Gastrocnemius medialis (tissue), 4 donors: ENCODE measurements around the gene IL1B. TPM values are rescaled to one million over a fixed set of nuclear protein-coding genes. Genes with fewer than 3 reads are reported as not detected.
"Not testable (repeated sequence)": the region's sequence is repeated elsewhere in the genome, so short reads cannot be mapped to it uniquely, and the experiment has no call there.

Experiments used
- ATAC-seq, 2 donors: fragments of 150-250 bp; one replicate each; pipeline ENCODE4 v1.9.1; 2016
- DNase-seq, 2 donors: peaks; one replicate each; pipeline ENCODE4 v3.0.0-alpha.2; 2019
- H3K27ac ChIP-seq, 4 donors: fragments of 200-600 bp; sonication (generic); 1 replicate in 1 of 4; 2 replicates in 3 of 4; pipeline ENCODE4 v1.5.1; 2016 to 2018; ENCODE audit warnings: mild to moderate bottlenecking in 2 of 4, moderate library complexity in 1 of 4
- H3K27me3 ChIP-seq, 3 donors: fragments of 200-600 bp; sonication (generic) in 2 of 3; 1 replicate in 1 of 3; 2 replicates in 2 of 3; pipeline versions ENCODE4 v1.5.1 to v1.6.0; 2016 to 2019; ENCODE audit warnings: mild to moderate bottlenecking in 1 of 3, moderate library complexity in 1 of 3
- H3K36me3 ChIP-seq, 2 donors: fragments of 200-600 bp; sonication (generic) in 1 of 2; one replicate each; pipeline ENCODE4 v1.5.1; 2017 to 2018
- H3K4me1 ChIP-seq, 2 donors: fragments of 200-600 bp; sonication (generic) in 1 of 2; one replicate each; pipeline ENCODE4 v1.5.1; 2016 to 2017; ENCODE audit warnings: mild to moderate bottlenecking in 2 of 2
- H3K4me3 ChIP-seq, 4 donors: fragments of 200-600 bp; sonication (generic) in 3 of 4; 1 replicate in 1 of 4; 2 replicates in 3 of 4; pipeline ENCODE4 v1.5.1; 2016 to 2019; ENCODE audit warnings: mild to moderate bottlenecking in 2 of 4
- H3K9me3 ChIP-seq, 3 donors: fragments of 200-600 bp; sonication (generic) in 2 of 3; 1 replicate in 1 of 3; 2 replicates in 2 of 3; pipeline ENCODE4 v1.5.1; 2016 to 2019
- CTCF ChIP-seq, 5 experiments: fragments of 450-650 bp in 3 of 5; fragments of 200-600 bp in 2 of 5; sonication (generic) in 2 of 5; IDR thresholded peaks in 4 of 5; conservative IDR thresholded peaks in 1 of 5; 1 replicate in 4 of 5; 2 replicates in 1 of 5; pipeline ENCODE4 v1.5.1; 2016 to 2019; ENCODE audit warnings: antibody characterized with exemption in 5 of 5, mild to moderate bottlenecking in 3 of 5, moderate library complexity in 3 of 5
- POLR2A ChIP-seq, 2 donors: fragments of 450-650 bp; IDR thresholded peaks; one replicate each; pipeline ENCODE4 v1.6.1; 2017; ENCODE audit warnings: antibody characterized with exemption in 2 of 2, mild to moderate bottlenecking in 2 of 2, moderate library complexity in 2 of 2
- in situ Hi-C, 4 donors: fragments of 200-750 bp; cut with MboI; loops; one replicate each; pipeline versions ENCODE4 v1.15.0 to v1.8.0; 2017; ENCODE audit warnings: low sequenced_read_pairs in 4 of 4
- intact Hi-C: fragments of 100-400 bp; cut with DNase I; formaldehyde crosslinking; loops from one replicate; pipeline ENCODE4 v1.15.1; 2023; ENCODE audit warnings: low total_unique reads
- total RNA-seq, 4 donors: library from RNA; depleted of rRNA; stranded (reverse); fragments of >200 nt; gene quantifications; one replicate each; pipeline versions ENCODE4 v1.1.0 to v1.2.3, GENCODE V29; 2016

The IL1B gene
- total RNA-seq, 4 donors from 2014 or later: not detected

- in situ Hi-C loops: no loop called here
- DNase-seq (peak in 1 of 2 donors; percentile 18), ATAC-seq (peak; percentile 36 to 54)
- intact Hi-C loops: no loop called here
- no peak overlapping the region for H3K27ac ChIP-seq
- peaks cover 0 to 3% (median 0%) of the 10 kb centered on the region in 3 donors for H3K27me3 ChIP-seq
- TF ChIP-seq POLR2A (IDR thresholded peaks at IDR 0.05): no peak
- no peak for TF ChIP-seq CTCF (IDR thresholded peaks at IDR 0.05 in 4 of 5, conservative IDR thresholded peaks at IDR 0.05 in 1 of 5)
- H3K4me1 ChIP-seq: peaks cover 0 to 9% of the 10 kb centered on the region in 2 donors
- H3K4me3 ChIP-seq: no peak overlapping the region
- no peaks in the 10 kb centered on the region for H3K9me3 ChIP-seq
- H3K36me3 ChIP-seq: no peaks in the 10 kb centered on the region
Observed at GRCh38 chr2:112869258-112869842, 32.8 kb upstream of the IL1B start.

GRCh38 chr2:112867701-112868631, 31.4 kb upstream of the IL1B start:
- peaks cover 0 to 3% (median 0%) of the 10 kb centered on the region in 3 donors for H3K27me3 ChIP-seq
- H3K27ac ChIP-seq: no peak overlapping the region
- DNase-seq (no peak), ATAC-seq (no peak)
- H3K36me3 ChIP-seq: no peaks in the 10 kb centered on the region
- in situ Hi-C loops (no loop called here), intact Hi-C loops (no loop called here)
- H3K9me3 ChIP-seq: no peaks in the 10 kb centered on the region
- peaks cover 0 to 9% of the 10 kb centered on the region in 2 donors for H3K4me1 ChIP-seq
- TF ChIP-seq CTCF (IDR thresholded peaks at IDR 0.05 in 4 of 5, conservative IDR thresholded peaks at IDR 0.05 in 1 of 5) (no peak), POLR2A (IDR thresholded peaks at IDR 0.05) (no peak)
- no peak overlapping the region for H3K4me3 ChIP-seq

- intact Hi-C loops: no loop called here
Observed at GRCh38 chr2:112866128-112866835, 29.7 kb upstream of the IL1B start.

GRCh38 chr2:112864072-112864471, 27.5 kb upstream of the IL1B start:
- TF ChIP-seq POLR2A (IDR thresholded peaks at IDR 0.05): no peak
- no peak for TF ChIP-seq CTCF (IDR thresholded peaks at IDR 0.05 in 4 of 5, conservative IDR thresholded peaks at IDR 0.05 in 1 of 5)
- no peaks in the 10 kb centered on the region for H3K4me1 ChIP-seq
- no peak overlapping the region for H3K4me3 ChIP-seq
- intact Hi-C loops (no loop called here), in situ Hi-C loops (no loop called here)
- no peaks in the 10 kb centered on the region for H3K36me3 ChIP-seq
- no peaks in the 10 kb centered on the region for H3K9me3 ChIP-seq
- H3K27me3 ChIP-seq: no peaks in the 10 kb centered on the region
- no peak for ATAC-seq
- no peak overlapping the region for H3K27ac ChIP-seq
- DNase-seq: no peak

More at GRCh38 chr2:112866128-112866835, 29.7 kb upstream of the IL1B start:
- peaks cover 0 to 9% of the 10 kb centered on the region in 2 donors for H3K4me1 ChIP-seq
- no peaks in the 10 kb centered on the region for H3K9me3 ChIP-seq
- ATAC-seq: no peak
- TF ChIP-seq POLR2A (IDR thresholded peaks at IDR 0.05) (no peak), CTCF (IDR thresholded peaks at IDR 0.05 in 4 of 5, conservative IDR thresholded peaks at IDR 0.05 in 1 of 5) (no peak)
- in situ Hi-C loops: no loop called here
- DNase-seq: no peak
- no peak overlapping the region for H3K27ac ChIP-seq
- H3K4me3 ChIP-seq: no peak overlapping the region
- no peaks in the 10 kb centered on the region for H3K27me3 ChIP-seq
- no peaks in the 10 kb centered on the region for H3K36me3 ChIP-seq

GRCh38 chr2:112859406-112860183, 23.0 kb upstream of the IL1B start:
- H3K9me3 ChIP-seq, ATAC-seq: not testable (repeated sequence)

More at GRCh38 chr2:112859406-112860183, 23.0 kb upstream of the IL1B start:
- H3K4me1 ChIP-seq, DNase-seq, H3K27me3 ChIP-seq, H3K36me3 ChIP-seq, H3K4me3 ChIP-seq, H3K27ac ChIP-seq, intact Hi-C loops, in situ Hi-C loops: not testable (repeated sequence)
